DMS114 treated with DMSO at 0.1 percent for 48 hours (cell line): ENCODE results near the gene SPNS3.

Experiments
- DNase-seq: peaks from one replicate; lab custom pipeline; 2025; ENCODE audit not compliant: unreplicated experiment; lab: John Stamatoyannopoulos, UW

SPNS3 gene

DNA sequence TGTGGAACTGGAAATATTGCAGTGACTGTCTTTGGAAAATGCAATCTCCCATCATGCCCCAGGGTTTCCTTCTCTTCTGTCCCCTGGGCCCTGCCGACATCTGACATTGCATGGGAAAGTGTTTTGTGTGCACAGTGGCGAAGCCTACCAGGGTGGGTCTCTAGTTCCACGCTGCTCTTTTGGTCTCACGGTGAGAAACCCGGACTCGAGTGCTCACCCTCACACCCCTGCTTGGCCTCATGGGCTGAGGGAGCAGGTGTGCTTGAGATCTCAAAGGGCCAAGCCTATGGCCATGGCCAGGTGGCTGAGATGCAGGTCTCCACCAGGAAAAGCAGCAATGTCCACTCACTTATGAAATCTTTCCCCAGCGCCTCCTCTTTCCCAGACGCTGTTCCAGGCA lies 32.0 kb downstream of the SPNS3 start:
- no peak for DNase-seq

DNA sequence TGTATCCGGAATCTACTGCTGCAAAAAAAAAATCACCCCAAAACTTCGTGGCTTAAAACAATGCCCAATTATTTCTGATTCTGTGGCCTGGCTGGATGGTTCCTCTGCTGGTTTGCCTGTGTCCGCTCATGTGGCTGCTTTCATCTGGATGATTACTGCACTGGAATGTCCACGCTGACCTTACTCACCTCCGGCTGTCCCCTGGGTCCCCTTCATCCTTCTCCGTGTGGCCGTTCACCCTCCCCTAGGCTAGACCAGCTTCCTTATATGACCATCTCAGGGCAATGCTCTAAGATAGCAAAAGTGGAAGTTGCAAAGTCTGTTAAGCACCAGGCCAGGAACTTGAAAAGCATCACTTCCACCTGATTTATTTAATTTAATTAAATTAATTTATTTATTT lies 33.5 kb downstream of the SPNS3 start:
- no peak for DNase-seq

DNA sequence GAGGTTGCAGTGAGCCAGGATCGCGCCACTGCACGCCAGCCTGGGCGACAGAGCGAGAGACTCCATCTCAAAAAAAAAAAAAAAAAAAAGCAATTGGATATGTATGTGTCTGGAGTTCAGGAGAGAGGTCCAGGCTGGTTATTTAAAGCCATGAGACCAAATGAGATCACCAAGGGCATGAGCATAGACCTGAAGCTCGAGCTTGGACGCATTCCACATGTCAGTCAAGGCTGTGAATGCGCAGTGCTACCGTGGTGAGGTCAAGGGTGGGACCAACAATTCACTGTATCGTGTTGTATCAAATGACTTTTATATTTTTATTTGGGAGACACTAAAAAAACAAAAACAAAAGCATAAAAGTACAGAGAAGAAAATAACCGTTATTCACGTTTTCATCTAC lies 35.8 kb downstream of the SPNS3 start:
- no peak for DNase-seq

DNA sequence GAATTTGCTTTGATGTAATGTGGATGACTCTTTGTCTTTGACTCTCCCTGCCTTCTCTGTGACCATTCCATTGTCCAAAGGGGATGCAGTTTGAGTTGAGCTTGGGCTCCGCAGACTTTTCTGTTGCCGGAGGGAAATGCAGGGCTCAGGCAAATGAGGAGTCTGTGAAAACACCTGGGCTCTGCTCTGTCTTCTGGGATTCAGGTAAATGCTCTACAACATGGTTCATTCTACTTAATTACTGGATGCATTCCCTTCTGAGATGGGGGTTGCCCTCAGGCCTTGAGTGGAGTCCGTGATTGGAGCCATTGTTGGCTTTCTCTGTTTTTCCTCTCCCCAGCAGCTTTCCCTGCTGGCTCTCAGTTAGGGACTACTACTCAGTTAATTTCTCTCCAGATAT lies 38.5 kb downstream of the SPNS3 start:
- DNase-seq: no peak

DNA sequence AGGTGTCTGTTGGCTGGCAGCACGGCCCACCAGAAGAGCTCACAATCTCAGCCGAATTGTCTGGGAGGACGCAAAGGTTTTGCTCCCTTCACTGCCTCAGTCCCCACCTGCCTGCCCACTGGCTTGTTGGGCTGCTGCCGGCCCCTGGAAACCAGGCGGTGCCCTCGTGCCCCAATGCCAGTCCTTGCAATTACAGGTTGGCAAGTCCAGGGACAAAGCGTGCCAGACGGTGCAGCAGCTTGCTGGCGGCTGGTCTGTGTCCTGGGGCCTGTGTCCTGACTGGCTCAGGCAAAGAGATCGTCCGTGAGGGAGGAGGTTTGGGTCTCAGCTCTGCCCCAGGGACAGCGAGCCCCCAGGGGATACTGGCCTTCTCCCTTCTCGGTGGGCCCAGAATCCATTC lies 40.4 kb downstream of the SPNS3 start:
- no peak for DNase-seq

DNA sequence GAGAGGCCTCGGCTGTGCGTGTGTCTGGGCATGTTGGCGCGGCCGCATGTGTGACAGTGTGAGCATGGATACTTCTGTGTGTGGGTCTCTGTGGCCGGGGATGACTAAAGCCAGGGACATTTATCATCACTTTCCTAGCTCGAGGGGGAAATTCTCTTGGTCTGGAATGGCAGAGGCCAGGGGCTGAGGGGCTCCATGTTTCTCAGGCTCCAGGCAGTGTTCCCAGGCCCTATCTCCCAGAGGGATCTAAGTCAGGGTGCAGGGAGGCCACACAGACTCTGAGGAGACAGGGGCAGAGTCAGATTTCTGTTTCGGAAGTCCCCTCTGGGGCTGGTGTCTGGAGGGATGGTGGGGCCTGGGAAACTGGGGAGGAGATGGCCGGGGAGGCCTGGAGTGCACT lies 41.3 kb downstream of the SPNS3 start:
- DNase-seq: no peak

DNA sequence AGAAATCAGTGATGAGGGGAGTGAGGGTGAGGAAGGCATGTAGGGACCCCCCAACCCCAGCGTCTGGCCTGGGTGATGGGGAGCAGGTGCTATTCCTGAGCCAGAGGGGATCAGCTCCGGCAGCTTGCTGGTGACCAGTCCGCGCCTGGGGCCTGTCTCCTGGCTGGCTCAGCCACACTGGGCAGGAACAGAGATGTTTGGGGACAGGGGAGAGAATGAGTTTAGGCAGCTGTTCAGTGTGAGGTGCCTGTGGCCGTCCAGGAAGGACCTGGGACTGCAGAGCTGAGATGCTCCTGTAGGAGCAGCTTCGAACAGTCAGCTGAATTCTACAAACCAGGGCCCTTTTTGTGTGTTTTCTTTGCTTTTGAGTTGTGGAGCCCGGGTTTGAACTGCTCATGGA lies 41.7 kb downstream of the SPNS3 start:
- DNase-seq: no peak

DNA sequence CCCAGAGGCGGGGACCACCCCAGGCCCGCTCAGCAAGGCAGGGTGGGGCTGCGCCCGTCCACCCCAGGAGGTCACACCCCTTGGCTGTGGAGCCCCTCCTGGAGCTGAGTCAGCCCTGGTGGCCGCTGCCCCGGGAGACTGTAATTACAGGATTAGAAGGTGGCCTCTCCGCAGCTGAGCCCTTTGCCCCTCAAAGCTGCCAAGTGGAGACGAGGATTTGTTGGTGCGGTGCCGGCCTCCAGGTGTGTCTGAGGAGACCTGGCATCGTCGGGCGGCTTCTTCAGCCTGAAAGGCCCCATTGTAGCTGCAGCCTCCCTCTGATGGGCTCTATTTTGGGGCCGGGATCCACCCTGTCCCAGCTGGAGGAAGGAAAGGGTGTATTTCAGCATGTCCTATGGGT lies 42.3 kb downstream of the SPNS3 start:
- DNase-seq: no peak

DNA sequence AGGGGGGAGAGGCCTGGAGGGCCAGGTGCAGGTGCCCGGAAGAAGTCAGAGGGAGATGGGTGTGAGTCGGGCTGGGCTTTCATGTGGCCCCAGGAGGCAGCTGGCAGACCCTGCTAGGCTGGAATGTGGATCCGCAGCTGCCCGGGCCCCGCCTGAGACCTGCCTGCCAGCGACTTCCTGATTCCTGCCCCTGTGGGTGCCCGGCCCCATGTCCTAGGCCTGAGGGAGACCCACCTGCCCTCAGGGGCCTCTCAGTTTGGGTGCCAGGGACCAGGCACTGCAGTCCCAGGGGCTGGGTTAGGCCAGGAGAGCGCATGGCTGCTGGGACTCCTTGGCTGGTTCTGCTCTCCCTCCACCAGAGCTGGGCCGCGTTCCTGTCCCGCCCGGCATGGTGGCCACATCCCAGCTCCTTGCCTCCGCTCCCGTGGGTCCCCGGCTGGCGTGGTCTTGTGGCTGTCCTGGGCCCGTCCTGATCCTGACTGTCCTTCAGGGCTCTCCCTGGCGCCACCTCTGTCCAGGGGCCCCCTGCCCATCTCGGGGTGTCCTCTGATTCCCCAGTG lies 42.9 kb downstream of the SPNS3 start:
- no peak for DNase-seq

DNA sequence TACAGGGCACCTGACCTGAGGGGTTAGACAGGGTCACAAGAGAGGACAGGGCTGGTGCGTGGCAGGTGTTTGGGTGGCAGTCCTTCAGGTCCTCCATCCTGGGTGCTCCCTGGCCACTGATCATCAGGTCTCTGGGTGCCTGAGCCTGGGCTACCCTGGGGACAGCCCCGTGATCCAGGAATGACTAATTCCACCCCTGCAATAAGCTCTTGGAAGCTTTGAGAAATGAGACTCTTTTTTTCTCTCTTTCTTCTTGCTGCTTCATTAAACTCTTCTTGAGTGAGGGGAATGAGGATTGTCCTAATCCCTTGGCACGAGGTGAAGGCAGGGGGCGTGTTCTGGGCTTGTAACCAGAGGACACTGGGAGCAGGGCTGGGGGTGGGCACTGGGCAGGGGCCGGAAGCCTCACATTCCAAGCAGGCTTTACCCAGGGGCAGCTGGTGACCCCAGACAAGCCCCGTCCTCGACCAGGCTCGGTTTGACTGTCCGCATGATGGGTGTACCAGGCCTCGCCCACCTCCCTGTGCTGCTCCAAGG lies 43.6 kb downstream of the SPNS3 start:
- DNase-seq: no peak

DNA sequence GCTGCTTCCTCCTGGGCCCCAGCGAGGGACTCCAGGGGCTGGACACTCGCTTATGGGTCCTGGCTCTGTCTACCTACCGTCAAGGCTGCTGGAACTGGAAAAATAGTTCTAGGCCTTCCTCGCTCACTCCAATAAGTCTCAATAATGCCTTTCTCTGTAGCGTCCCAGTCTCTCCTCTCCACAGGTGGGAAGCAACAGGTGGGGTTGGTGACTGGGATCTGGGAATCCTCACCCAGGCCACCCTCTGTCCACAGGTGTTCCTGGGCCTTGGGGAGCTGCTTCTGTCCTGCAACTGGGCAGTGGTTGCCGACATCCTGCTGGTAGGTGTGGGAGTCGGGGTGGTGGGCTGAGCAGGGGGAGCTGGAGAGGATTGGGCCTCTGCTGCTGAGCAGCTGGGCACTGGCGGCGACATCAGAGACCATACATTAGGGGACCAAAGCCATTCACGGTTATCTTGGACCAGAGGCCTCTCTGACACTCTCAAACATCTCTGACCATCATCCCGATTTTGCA lies 44.6 kb downstream of the SPNS3 start:
- no peak for DNase-seq

DNA sequence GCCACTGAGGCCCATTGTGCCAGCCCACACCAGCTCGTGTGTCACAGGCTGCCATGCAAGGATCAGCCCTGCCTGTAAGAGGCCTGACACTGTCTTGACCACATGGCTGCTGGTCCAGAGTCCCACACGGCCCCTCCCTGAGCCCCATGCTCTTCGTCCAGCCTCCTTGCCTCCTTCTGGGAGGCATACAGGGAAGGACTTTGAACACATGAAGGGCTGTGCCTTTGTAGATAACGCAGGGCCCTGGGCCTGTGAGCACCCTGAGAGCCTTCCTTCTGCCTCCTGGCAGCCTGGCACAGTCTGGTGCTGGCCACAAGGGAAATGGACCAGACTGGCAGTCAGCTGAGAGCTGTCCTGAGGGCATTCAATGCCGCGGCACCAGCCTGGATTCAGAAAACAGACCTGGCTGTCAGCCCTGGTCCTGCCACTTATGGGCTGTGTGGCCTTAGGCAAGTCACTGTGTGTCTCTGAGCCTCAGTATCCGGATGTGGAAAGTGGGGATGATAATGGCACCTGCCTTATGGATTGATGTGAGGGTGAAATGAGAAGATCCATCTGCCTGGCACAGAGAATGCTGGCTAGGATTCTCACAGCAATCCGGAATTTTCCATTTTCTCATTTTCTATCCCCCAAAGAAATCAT lies 45.7 kb downstream of the SPNS3 start:
- no peak for DNase-seq

DNA sequence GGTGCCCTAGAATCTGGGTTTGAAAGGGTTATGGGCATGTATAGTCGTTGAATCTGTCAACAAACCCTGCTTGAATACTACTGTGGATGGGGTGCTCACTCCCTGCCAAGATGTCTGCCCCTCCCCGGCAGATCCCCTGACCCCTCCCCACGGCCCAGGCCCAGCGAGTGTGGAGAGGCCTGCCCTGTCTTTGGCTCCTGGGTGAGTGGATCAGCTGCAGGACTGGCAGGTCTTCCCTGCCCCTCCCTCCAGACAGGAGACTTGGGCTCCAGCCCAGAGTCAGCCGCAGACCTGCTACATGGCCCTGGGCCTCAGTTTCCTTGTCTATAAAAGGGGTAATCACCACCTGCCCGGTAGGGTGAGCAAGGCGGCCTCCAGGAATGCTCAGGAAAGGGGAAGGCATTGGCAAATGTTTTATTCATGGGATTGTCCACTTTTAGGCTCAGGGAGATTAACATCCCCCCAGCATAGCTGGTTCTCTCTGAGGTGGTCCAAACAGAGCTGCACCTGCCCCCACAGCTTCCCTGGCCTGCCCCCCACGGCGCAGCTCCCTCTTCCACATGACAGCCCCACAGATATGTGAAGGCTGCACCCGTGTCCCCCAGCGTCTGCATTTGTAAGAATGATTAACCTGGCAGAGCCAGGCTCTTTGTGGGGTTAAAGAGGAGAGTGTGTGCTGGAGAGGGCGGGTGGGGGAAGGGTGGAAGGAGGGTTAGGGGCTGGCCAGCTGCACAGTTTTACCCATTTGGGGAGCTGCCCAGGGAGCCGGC lies 46.4 kb downstream of the SPNS3 start:
- DNase-seq: no peak

DNA sequence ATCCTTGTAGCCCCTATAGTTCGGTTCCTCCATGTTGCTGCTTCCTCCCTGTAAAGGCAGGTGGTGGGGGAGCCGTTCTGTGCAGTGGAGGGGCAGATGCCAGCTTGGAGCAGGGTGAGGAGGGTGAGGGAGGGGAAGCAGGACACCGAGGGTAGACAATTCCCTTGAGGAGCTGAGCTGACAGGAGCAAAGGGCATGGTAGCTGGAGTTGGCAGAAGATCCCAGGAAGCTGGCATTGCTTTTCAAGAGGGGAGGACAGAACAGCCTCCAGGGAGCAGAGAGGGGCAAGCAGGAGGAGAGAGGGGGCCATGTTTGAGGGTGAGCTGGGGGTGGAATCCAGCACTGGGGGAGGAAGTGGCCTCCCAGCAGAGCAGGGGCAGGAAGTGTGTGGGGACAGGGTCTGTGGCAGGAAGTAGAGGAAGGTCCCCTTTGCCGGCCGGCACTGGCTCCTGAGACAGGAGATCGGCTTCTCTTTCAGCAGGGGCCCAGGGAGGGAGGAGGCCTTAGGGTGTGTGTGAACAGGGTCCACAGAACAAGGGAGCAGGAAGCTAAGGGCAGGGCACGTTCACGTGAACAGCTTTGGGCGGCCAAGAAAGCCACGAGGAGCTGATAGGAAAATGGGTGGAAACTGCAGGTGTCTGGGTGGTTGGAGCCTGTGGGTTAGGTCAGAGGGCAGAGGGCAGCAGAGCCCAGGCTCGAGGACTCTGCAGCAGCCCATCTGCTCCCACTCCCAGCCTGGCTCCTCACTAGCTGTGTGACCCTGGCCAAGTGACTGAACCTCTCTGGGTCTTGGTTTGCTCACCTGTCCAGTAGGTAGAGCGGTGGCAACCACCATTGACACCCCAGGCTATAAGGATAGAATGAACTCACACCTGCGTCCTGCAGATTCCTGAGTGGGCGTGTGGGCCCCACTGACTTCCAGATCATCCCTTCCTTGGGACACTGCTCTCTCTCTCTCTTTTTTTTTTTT lies 47.5 kb downstream of the SPNS3 start:
- DNase-seq: no peak

DNA sequence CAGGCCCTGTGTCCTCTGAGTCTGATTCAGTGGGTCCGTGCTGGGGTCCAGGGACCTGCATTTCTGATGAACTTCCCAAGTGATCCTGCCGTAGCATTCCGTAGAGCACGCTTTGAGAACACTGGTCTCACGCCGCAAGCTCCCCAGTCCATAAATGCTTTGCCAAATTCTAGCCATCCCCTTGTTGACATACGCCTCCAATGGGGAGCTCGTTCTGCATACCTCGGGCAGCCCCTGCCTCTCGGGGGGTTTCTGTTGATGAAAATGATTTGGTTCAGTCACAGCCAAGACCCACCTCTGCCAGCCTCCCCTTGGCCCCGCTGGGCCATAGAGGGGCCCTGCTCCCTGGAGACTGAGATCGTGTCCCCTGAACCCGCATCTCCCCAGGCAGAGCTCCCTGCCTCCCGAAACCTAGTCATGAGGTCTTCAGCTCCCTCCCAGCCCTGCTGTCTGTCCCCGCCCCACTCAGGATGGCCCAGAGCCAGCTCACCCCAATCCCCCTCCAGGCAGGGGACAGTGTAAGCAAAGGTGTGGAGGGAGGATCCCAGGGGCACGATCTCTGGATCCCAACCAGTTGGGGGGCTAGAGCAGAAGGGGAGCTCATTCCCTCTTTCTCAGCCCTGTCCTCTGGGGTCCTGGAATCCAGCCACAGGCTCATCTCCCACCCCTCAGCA lies 48.7 kb downstream of the SPNS3 start:
- DNase-seq: no peak

DNA sequence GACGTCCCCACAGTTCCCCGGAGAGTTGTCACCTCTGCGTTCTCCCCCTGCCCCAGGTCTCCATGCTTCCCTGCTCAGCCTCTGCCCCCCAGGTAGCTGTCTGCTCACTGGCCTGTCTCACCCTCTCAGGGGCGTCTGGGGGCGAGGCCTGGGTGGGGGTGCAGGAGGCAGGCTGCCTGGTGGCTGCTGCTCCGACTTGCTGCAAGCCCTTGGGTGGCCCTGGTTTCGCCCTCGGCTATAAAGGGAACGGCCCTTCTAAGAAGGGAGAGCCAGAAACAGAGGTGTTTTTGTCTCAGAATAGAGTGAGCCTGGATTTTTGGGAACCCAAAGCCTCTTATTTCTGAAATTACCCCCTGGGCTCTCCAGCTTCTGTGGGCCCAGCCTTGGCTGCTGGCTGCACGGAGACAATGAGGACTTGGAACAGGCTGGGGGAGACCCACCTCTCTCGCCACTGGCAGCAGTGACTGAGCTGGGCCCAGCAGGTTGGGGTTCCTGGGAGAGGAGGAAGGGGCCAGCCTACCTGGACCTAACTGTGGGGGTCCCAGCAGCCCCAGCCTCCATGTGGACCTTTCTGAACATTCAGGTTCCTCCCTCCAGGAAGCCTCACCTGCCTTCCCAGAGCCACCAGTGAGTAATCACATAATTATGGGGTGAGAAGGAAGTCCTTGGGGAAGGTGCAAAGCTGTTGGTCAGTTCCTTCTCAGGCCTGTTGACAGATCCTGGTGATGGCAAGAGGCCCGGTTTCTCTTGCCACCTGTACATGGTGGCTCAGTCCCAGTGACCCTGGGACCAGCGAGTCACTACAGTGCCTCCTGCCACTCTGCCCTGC lies 49.5 kb downstream of the SPNS3 start:
- no peak for DNase-seq

DNA sequence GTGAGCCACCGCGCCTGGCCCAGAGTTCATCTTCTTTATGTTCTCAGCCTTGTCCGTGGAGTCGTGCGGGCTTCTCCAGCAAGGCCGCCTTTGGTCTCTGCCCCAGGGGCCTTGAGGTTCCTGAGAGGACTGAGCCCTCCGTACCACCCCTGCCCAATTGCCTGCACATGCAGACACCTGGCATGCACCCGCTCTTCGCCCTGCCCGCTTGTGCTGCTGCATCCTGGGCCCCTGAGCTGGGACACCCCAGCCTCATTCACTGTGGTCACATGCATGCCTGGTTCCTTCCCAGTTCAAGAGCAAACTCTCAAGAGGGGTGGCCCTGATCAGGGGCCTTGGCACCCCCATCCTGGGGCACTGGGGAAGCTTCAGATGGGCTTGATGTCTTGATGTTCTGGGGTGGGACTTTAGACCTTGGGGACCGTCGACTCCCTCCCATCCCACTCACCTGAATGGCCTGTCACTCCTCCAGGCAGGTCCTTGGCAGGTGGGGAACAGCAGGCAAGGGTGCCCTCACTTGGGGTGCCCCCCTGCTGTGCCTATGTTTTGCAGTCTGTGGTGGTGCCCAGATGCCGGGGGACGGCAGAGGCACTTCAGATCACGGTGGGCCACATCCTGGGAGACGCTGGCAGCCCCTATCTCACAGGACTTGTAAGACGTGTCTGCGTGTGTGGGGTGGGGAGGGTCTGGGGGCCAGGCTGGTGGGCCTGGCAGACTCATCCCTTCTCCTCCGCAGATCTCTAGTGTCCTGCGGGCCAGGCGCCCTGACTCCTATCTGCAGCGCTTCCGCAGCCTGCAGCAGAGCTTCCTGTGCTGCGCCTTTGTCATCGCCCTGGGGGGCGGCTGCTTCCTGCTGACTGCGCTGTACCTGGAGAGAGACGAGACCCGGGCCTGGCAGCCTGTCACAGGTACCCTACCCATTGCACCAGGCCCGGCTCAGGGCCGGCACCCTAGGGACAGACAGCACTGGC lies 52.2 kb downstream of the SPNS3 start:
- no peak for DNase-seq

DNA sequence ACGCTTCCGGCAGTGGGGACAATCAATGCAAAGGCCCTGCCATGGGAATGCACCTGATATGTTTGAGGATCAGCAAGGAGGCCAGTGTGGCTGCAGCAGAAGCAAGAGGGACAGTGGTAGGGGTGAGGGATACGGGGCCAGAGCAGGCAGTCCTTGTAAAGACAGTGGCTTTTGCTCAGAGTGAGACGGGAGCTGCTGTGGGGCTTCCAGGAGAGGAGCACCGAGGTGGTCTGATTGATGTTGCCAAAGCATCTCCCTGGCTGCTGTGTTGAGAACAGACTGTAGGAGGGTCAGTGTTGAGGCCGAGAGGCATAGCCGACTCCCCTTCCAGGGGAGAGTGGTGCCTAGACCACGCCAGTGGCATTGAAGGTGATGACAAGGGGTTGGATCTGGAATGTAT lies 53.6 kb downstream of the SPNS3 start:
- no peak for DNase-seq
